Kidney epithelial cell (primary cell): ENCODE results near the gene GPC3. TPM values are rescaled to one million over a fixed set of nuclear protein-coding genes. Genes with fewer than 3 reads are reported as not detected.

Experiments
- DNase-seq: peaks from one replicate; pipeline ENCODE4 v3.0.0-alpha.2; 2010; ENCODE audit warnings: low read depth
- H3K27me3 ChIP-seq: 2 replicates; pipeline ENCODE4 v1.6.0; 2011; ENCODE audit warnings: low read length; ENCODE audit not compliant: control insufficient read depth, insufficient read depth
- H3K36me3 ChIP-seq: 2 replicates; pipeline ENCODE4 v1.5.1; 2011; ENCODE audit warnings: low read length; ENCODE audit not compliant: control insufficient read depth, insufficient read depth
- H3K4me3 ChIP-seq: 2 replicates; pipeline ENCODE4 v1.5.1; 2011; ENCODE audit warnings: low read depth, mild to moderate bottlenecking, control low read depth, low read length
- CTCF ChIP-seq: IDR thresholded peaks from 2 replicates; pipeline ENCODE4 v1.5.1; 2011; ENCODE audit warnings: mild to moderate bottlenecking, moderate library complexity, low read length, control low read depth, inconsistent platforms; ENCODE audit not compliant: insufficient read depth, poor library complexity, severe bottlenecking
- total RNA-seq: library from RNA; depleted of rRNA; stranded (reverse); fragments of >200 nt; gene quantifications from 2 replicates; pipeline ENCODE4 v1.2.3, GENCODE V29; 2015

GPC3 gene
- total RNA-seq, 1 donor from 2014 or later = 14.5 TPM

DNA sequence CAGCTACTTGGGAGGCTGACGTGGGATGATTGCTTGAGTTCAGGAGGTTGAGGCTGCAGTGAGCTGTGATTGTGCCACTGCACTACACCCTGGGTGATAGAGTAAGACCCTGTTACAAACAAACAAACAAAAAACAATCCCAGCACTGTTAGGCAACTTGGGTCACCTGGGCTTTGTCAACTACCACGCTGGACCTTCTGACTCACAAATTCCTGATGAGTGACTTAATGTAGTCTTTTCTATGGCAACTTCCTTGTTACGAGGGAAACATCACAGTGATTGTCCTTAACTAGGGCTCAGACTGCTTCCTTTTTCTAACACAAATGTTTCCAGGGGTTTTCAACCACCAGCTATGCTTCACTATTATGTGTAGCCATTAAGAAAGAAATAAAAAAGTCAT, 441.3 kb downstream of the GPC3 start:
- no peak for TF ChIP-seq CTCF
- peak; percentile 77 for DNase-seq
- no peak overlapping the region for H3K4me3 ChIP-seq
- no peaks in the 10 kb centered on the region for H3K36me3 ChIP-seq
- H3K27me3 ChIP-seq = no peaks in the 10 kb centered on the region

- no peak for TF ChIP-seq CTCF
- H3K4me3 ChIP-seq = no peak overlapping the region
- no peak for DNase-seq
- no peaks in the 10 kb centered on the region for H3K27me3 ChIP-seq
- H3K36me3 ChIP-seq = no peaks in the 10 kb centered on the region
These were observed 441.7 kb downstream of the GPC3 start for GRCh38 chrX:133543654-133544053.

DNA sequence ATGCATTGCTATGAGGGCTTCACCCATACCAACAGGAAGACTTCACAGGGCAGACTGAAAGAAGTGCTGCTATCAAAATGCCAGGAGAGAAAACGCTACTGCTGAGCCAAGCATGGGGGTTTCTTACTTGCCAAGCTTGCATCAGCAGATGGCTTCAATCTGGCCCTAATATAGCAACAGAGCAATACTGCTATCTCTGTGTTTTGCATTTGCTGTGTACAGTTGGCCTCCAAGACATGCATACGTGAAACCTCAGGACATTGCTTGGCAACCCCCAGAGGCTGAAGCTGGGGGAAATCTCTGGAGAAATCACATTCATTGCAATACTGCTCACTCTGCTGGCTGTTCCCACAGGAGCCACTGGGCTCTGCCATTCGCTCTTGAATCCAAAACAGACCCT, 442.9 kb downstream of the GPC3 start:
- Histone ChIP-seq H3K36me3 (no peaks in the 10 kb centered on the region), H3K27me3 (no peaks in the 10 kb centered on the region), H3K4me3 (no peak overlapping the region)
- TF ChIP-seq CTCF = no peak
- DNase-seq = no peak

DNA sequence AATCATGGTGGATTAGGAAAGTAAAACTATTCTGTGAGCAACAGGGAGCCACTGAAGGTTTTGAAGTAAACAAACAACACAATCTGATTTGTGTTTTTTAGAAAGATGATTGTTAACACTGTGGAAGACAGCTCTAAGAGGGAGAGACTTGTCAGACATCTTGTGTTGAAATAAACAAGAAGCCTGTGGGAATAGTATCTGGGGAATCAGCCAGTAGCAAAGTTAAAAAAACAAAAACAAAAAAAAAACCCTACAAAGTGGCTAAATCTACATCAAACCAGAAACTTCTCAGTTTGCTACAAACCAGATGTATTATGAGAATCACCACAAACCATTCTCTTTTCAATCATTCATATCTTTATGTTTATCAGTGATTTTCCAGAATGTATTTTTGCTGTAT, 444.4 kb downstream of the GPC3 start:
- Histone ChIP-seq H3K36me3 (no peaks in the 10 kb centered on the region), H3K4me3 (no peak overlapping the region), H3K27me3 (no peaks in the 10 kb centered on the region)
- no peak for DNase-seq
- no peak for TF ChIP-seq CTCF

DNA sequence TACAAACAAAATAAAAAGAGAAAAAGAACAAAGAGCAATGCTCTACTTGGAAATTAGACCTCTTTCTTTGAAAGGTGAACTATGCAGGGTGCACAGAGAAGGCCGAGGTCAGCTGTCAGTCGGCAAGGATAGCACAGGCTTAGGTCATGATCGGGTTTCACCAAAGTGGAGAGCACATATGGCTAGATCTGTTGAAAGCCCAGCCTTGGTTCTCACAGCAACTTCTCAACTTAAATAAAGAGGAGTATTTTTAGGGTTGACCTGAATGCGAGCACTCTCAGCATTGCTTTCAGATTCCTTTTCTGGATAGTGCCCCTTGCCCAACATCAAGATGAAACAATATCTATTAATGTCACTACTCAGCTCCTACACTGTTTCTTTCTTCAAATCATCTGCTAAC, 447.2 kb downstream of the GPC3 start:
- TF ChIP-seq CTCF = no peak
- no peaks in the 10 kb centered on the region for H3K36me3 ChIP-seq
- DNase-seq = no peak
- no peak overlapping the region for H3K4me3 ChIP-seq
- no peaks in the 10 kb centered on the region for H3K27me3 ChIP-seq

DNA sequence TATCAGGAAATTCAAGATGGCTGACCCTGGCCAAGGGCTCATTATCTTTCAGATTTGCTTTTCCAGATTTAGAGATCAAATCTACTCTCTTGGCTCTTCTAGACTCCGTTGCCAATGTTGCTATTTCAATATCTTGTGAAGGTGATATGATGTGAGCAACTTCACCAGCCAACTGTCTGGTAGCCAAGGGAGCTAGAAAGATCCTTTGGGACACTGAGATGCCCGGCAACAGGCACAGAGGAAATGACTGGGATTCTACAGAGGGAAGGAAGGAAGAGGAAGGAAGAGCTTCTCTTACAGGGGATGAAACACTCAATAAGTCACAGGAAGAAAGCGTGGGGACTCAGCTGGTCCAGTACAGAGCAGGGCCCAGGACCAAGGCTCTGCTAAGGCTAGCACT, 448.3 kb downstream of the GPC3 start:
- H3K36me3 ChIP-seq = no peaks in the 10 kb centered on the region
- DNase-seq = no peak
- no peak for TF ChIP-seq CTCF
- H3K27me3 ChIP-seq = no peaks in the 10 kb centered on the region
- no peak overlapping the region for H3K4me3 ChIP-seq
